Mucosa of stomach (tissue), 1 donor: ENCODE measurements around the gene ZNF598.
"Not testable (repeated sequence)": the region's sequence is repeated elsewhere in the genome, so short reads cannot be mapped to it uniquely, and the experiment has no call there.

ENCODE experiments used
- H3K27me3 ChIP-seq: one replicate; pipeline ENCODE4 v1.7.0; 2013; ENCODE audit warnings: mild to moderate bottlenecking, low read length; ENCODE audit not compliant: control insufficient read depth, insufficient read depth
- H3K36me3 ChIP-seq: one replicate; pipeline ENCODE4 v1.7.0; 2013; ENCODE audit warnings: low read length; ENCODE audit not compliant: control insufficient read depth, insufficient read depth
- H3K4me1 ChIP-seq: one replicate; pipeline ENCODE4 v1.7.0; 2013; ENCODE audit warnings: mild to moderate bottlenecking, low read length; ENCODE audit not compliant: control insufficient read depth, insufficient read depth
- H3K4me3 ChIP-seq: one replicate; pipeline ENCODE4 v1.7.0; 2013; ENCODE audit warnings: low read length
- H3K9ac ChIP-seq: one replicate; pipeline ENCODE4 v1.7.0; 2013; ENCODE audit warnings: mild to moderate bottlenecking, low read length, moderate library complexity
- H3K9me3 ChIP-seq: one replicate; pipeline ENCODE4 v1.7.0; 2013; ENCODE audit warnings: mild to moderate bottlenecking, low read length, moderate library complexity; ENCODE audit not compliant: control insufficient read depth
- donor health status: Pancreatic carcinoma.

The ZNF598 gene

DNA sequence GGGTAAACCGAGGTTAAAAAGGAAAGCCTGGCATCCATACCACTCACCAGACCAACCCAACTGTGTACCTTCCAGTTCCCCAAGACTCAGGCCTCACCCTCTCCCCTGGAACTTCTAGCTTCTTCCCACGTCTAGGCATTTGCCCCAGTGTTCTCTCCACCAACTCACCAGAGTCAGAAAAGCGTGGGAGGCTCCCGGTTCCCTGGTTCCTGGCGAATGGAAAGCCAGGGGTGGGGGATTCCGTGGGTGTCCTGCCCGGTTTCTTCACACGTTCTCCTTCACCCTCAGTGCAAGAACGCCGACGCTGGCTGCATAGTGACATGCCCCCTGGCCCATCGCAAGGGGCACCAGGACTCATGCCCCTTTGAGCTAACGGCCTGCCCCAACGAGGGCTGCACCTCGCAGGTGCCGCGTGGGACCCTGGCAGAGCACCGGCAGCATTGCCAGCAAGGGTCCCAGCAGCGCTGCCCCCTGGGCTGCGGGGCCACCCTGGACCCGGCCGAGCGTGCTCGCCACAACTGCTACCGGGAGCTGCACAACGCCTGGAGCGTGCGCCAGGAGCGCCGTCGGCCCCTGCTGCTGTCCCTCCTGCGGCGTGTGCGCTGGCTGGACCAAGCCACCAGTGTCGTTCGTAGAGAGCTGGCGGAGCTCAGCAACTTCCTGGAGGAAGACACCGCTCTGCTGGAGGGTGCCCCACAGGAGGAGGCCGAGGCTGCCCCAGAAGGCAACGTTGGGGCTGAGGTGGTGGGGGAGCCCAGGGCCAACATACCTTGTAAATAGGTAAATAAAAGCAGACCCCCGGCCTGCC lies 41.3 kb downstream of the ZNF598 start:
- Histone ChIP-seq H3K4me3 (no peak overlapping the region), H3K36me3 (no peaks in the 10 kb centered on the region), H3K4me1 (peaks cover 18% of the 10 kb centered on the region), H3K9me3 (no peaks in the 10 kb centered on the region), H3K9ac (no peak overlapping the region), H3K27me3 (no peaks in the 10 kb centered on the region)

GRCh38 chr16:1966460-1966859 lies 43.2 kb downstream of the ZNF598 start, which contains the start of gene RNF151:
Gene RNF151, plus strand, starts transcription at chr16:1966856. Its CDS starts 26 bp downstream, at chr16:1966882.
- Histone ChIP-seq H3K9ac (peak within 1 kb of the TSS; percentile 92), H3K9me3 (no peaks in the 10 kb centered on the region), H3K4me1 (peaks cover 8% of the 10 kb centered on the region), H3K36me3 (peaks cover 13% of the 10 kb centered on the region), H3K4me3 (peak within 1 kb of the TSS; percentile 53), H3K27me3 (no peaks in the 10 kb centered on the region)

GRCh38 chr16:1965396-1966001 lies 44.1 kb downstream of the ZNF598 start:
- H3K27me3 ChIP-seq = no peaks in the 10 kb centered on the region
- no peaks in the 10 kb centered on the region for H3K9me3 ChIP-seq
- peak overlapping the region; percentile 53 for H3K4me3 ChIP-seq
- peaks cover 8% of the 10 kb centered on the region for H3K4me1 ChIP-seq
- peaks cover 13% of the 10 kb centered on the region for H3K36me3 ChIP-seq
- peak overlapping the region; percentile 92 for H3K9ac ChIP-seq

DNA sequence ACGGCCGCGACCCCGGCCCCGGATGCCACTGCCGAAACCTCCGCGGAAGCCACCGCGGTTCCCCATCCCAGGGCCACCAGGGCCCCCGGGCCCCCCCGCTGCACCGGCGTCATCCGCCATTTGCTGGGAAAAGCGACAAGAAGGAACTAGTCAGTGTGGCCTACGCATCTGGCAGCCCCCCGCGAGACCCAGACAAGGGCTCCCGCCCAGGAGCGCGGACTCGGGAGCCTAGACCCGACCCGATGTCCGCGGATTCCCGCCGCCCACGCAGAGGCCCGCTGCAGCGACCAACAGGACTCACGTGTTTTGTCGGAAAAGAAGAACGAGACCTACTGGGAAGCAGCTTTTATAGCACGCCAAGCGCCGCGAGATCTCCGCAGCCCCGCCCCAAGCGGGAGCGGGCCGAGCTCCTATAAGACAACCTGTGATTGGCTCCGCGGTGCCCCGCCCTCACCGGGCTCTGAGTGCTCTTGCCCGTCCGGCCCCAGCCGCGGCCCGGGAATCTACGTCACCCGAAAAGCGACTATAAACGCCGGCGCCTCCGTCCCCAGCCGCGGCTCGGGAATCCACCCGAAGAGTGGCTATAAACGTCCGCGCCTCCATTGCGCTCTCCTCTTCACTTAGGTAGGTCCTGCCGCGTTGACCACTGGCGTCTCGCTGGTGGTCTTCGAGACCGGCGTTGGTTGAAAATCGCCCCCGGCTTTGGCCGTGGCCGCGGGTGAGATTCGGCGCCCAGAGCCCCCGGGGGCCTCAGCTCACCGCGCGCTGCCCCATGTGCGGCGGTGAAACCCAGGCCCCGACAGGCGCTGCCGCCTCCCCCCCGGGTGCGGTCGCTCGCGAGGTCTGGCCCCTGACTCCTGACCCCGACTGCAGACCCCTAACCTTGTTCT lies 44.9 kb downstream of the ZNF598 start, which contains the start of gene RPS2:
Gene RPS2 (minus strand): TSS at position 321 of the 890 bp plus-strand sequence. CDS start 201 bp downstream, at position 120.
- H3K27me3 ChIP-seq = no peaks in the 10 kb centered on the region
- no peaks in the 10 kb centered on the region for H3K9me3 ChIP-seq
- H3K4me1 ChIP-seq = peaks cover 14% of the 10 kb centered on the region
- H3K9ac ChIP-seq = peak within 1 kb of the TSS; percentile 92
- peak within 1 kb of the TSS; percentile 53 for H3K4me3 ChIP-seq
- peaks cover 13% of the 10 kb centered on the region for H3K36me3 ChIP-seq

DNA sequence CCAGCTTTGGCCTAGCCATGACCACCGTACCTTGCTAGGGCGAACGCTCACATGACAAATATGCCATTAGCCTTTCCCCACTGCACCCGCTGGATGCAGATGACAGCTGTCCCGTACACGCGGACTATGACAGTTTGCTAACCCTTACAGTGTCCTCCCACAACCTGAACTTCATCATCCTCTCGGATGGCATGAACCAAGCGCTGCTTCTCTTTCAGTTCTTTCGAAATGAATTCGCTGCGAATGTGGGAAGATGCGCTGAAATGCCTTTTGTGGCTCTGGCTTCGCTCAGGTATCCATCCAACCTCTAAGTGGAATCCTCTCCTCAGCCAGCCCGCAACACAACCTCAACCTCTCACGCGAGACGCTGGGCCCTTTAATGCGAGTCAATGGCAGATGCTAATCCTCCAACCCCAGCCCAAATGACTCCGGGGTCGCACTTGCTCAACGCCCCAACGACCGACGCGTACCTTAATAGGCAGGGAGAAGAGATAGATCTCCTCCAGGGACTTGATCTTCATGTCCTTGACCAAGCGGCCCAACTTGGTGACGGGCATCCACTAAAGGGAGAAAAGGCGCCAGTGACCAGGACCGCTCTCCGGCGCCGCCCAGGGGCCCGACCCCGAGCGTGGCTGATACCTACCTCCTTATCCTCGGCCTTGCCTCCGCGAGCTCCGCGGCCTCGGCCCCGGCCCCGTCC lies 45.7 kb downstream of the ZNF598 start:
- Histone ChIP-seq H3K36me3 (peaks cover 13% of the 10 kb centered on the region), H3K4me3 (peak overlapping the region; percentile 53), H3K9ac (peak overlapping the region; percentile 92), H3K9me3 (no peaks in the 10 kb centered on the region), H3K27me3 (no peaks in the 10 kb centered on the region), H3K4me1 (peaks cover 17% of the 10 kb centered on the region)

- H3K36me3 ChIP-seq = peaks cover 13% of the 10 kb centered on the region
- not testable (repeated sequence) for H3K9ac ChIP-seq, H3K4me3 ChIP-seq, H3K9me3 ChIP-seq, H3K27me3 ChIP-seq
- H3K4me1 ChIP-seq = peaks cover 21% of the 10 kb centered on the region
These were observed 47.2 kb downstream of the ZNF598 start for GRCh38 chr16:1962161-1963153.

- Histone ChIP-seq H3K36me3 (peaks cover 13% of the 10 kb centered on the region), H3K9me3 (no peaks in the 10 kb centered on the region), H3K9ac (no peak overlapping the region), H3K4me1 (peaks cover 21% of the 10 kb centered on the region), H3K4me3 (no peak overlapping the region), H3K27me3 (no peaks in the 10 kb centered on the region)
These were observed 48.0 kb downstream of the ZNF598 start for GRCh38 chr16:1961651-1962067.

DNA sequence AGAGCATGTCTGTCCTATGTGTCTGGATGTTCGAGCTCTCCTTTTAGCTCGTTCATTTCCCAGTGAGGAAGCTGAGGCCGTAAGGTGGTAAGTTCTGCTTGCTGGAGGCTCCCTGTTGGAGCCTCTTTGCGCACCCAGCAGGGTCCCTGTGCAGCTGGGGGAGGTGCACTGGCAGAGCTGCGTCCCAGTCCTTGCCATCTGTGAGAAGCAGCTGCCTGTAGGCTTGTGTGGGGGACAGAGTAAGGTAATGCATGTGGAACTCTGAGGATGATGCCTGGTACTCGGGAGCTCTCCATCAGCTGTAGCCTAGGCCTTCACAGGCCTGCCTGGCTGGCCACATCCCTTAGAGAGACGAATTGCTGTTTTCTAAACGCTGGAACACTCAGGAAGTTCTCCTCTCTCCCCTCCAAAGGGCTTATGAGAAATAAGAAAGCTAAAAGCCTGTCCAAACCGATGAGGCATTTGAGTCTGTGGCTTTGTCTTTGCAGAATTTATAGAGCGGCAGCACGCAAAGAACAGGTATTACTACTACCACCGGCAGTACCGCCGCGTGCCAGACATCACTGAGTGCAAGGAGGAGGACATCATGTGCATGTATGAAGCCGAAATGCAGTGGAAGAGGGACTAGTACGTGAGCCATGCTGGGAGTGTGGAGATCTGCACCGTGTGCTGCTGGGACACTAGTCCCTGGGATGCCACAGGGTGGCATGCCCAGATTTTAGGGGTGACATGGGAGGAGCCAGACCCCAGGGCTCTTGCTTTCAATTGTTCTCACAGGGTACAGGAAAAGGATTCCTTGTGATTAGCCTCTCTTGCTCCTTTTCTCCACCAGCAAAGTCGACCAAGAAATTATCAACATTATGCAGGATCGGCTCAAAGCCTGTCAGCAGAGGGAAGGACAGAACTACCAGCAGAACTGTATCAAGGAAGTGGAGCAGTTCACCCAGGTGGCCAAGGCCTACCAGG lies 48.7 kb downstream of the ZNF598 start:
- Histone ChIP-seq H3K4me1 (peaks cover 21% of the 10 kb centered on the region), H3K4me3 (no peak overlapping the region), H3K36me3 (peaks cover 13% of the 10 kb centered on the region), H3K9me3 (no peaks in the 10 kb centered on the region), H3K9ac (no peak overlapping the region), H3K27me3 (no peaks in the 10 kb centered on the region)

DNA sequence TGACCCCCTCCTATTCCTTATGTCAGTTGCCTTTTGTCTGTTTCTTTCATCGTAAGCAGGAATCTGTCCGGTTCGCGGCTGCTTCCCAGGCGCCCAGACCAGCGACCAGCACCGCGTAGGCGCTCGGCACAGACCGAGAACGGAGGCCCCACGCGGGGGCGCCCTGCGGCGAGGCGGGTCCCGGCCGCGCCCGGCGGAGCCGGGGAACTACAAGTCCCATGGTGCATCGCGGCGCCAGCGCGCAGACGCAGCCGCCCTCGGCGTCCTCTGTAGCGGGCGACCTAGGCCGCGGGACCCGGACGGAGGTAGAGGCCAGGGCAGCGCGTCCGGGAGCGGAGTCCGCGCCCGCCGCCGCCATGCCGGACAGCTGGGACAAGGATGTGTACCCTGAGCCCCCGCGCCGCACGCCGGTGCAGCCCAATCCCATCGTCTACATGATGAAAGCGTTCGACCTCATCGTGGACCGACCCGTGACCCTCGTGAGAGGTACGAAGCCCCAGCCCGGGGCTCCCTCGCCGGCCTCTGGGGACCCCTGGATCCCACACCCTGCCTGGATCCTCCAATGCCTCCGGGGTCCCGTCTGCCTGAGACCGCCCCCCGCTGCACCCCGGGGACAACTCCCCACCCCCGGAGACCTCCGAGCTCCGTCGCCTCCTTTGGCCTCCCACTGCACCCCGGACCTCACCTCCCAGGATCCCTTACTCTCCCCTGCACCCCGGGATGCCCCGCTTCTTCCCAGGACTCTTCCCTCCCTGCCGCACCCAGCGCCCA lies 50.2 kb downstream of the ZNF598 start, which contains the start of gene NDUFB10:
Gene NDUFB10 (plus strand): TSS at position 270 of the 771 bp plus-strand sequence. CDS start 87 bp downstream, at position 357.
- H3K9ac ChIP-seq = peak within 1 kb of the TSS; percentile 87
- H3K36me3 ChIP-seq = peaks cover 13% of the 10 kb centered on the region
- peaks cover 16% of the 10 kb centered on the region for H3K4me1 ChIP-seq
- H3K9me3 ChIP-seq = no peaks in the 10 kb centered on the region
- no peaks in the 10 kb centered on the region for H3K27me3 ChIP-seq
- H3K4me3 ChIP-seq = peak within 1 kb of the TSS; percentile 74
